Peyer's patch (tissue), 4 donors: ENCODE data around the gene COQ2. TPM values are rescaled to one million over a fixed set of nuclear protein-coding genes. Genes with fewer than 3 reads are reported as not detected.

ENCODE experiments used
- DNase-seq, 3 donors: peaks; one replicate each; pipeline ENCODE4 v3.0.0-alpha.2; 2017 to 2019
- H3K27ac ChIP-seq, 4 donors: fragments of 200-600 bp; sonication (generic); one replicate each; pipeline ENCODE4 v1.5.1; 2016 to 2019
- H3K27me3 ChIP-seq, 2 donors: fragments of 200-600 bp; sonication (generic); one replicate each; pipeline ENCODE4 v1.5.1; 2019
- H3K36me3 ChIP-seq, 3 donors: fragments of 200-600 bp; sonication (generic); one replicate each; pipeline ENCODE4 v1.5.1; 2016 to 2019
- H3K4me1 ChIP-seq, 4 donors: fragments of 200-600 bp; sonication (generic); one replicate each; pipeline ENCODE4 v1.5.1; 2016 to 2019
- H3K4me3 ChIP-seq, 4 donors: fragments of 200-600 bp; sonication (generic); 1 replicate in 3 of 4; 2 replicates in 1 of 4; pipeline ENCODE4 v1.5.1; 2016 to 2019; ENCODE audit warnings: mild to moderate bottlenecking in 1 of 4
- H3K9me3 ChIP-seq, 4 donors: fragments of 200-600 bp; sonication (generic); one replicate each; pipeline ENCODE4 v1.5.1; 2016 to 2019; ENCODE audit warnings: mild to moderate bottlenecking in 1 of 4
- POLR2A ChIP-seq, 2 donors: fragments of 450-650 bp; IDR thresholded peaks; one replicate each; pipeline ENCODE4 v1.5.1; 2017; ENCODE audit warnings: antibody characterized with exemption in 2 of 2, mild to moderate bottlenecking in 2 of 2, moderate library complexity in 2 of 2
- total RNA-seq, 4 donors: library from RNA; depleted of rRNA; stranded (reverse); fragments of >200 nt; gene quantifications; one replicate each; pipeline ENCODE4 v1.1.0, GENCODE V29; 2016
- TF ChIP-seq, protein P1 (sequence below), 6 experiments: fragments of 450-650 bp in 4 of 6; fragments of 200-600 bp in 2 of 6; sonication (generic) in 1 of 6; IDR thresholded peaks; one replicate each; pipeline ENCODE4 v1.5.1; 2017 to 2019; ENCODE audit warnings: antibody characterized with exemption in 6 of 6, mild to moderate bottlenecking in 3 of 6, moderate library complexity in 1 of 6

The COQ2 gene
- total RNA-seq, 4 donors from 2014 or later = 11.0 to 15.6 (median 12.9) TPM

DNA sequence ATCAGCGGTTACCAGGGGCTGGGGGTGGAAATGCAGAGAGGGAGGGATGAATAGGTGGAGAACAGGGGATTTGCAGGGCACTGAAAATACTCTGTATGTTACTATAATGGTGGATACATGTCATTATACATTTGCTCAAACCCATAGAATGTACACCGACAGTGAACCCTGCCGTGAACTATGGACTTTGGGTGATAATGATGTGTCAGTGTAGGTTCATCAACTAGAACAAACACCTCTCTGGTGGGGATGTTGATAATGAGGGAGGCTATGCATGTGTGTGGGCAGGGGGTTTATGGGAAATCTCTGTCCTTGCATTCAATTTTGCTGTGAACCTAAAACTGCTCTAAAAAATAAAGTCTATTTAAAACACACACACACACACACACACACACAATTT is 38.5 kb upstream of the COQ2 start:
- no peak overlapping the region for H3K27ac ChIP-seq
- no peaks in the 10 kb centered on the region for H3K4me1 ChIP-seq
- peak in 1 of 3 donors; percentile 63 for DNase-seq
- H3K9me3 ChIP-seq = no peaks in the 10 kb centered on the region
- no peaks in the 10 kb centered on the region for H3K36me3 ChIP-seq
- no peak for TF ChIP-seq POLR2A (IDR thresholded peaks at IDR 0.05)
- no peaks in the 10 kb centered on the region for H3K27me3 ChIP-seq
- no peak overlapping the region for H3K4me3 ChIP-seq

DNA sequence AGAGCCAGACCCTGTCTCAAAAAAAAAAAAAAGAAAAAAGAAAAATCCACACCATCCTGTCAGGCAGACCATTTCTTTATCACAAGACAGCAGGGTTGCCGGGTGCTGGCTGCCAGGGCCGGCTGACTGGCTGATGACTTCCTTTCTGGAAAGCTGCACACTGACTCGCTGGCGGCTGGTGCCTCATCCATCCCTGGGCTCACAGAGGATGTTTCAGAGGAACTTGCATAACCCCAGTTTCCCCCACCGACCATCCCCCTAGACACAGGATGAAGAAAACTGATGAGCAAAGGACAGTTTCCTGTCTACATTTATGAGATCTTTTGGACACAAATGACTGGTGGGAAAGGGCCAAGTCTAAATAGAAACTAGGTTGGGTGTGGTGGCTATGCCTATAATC is 36.0 kb upstream of the COQ2 start:
- H3K36me3 ChIP-seq = peaks cover 0 to 10% (median 0%) of the 10 kb centered on the region in 3 donors
- no peaks in the 10 kb centered on the region for H3K9me3 ChIP-seq
- H3K4me3 ChIP-seq = no peak overlapping the region
- DNase-seq = peak in 1 of 3 donors; percentile 56
- H3K27me3 ChIP-seq = no peaks in the 10 kb centered on the region
- H3K27ac ChIP-seq = no peak overlapping the region
- no peaks in the 10 kb centered on the region for H3K4me1 ChIP-seq
- TF ChIP-seq, protein P1, sequence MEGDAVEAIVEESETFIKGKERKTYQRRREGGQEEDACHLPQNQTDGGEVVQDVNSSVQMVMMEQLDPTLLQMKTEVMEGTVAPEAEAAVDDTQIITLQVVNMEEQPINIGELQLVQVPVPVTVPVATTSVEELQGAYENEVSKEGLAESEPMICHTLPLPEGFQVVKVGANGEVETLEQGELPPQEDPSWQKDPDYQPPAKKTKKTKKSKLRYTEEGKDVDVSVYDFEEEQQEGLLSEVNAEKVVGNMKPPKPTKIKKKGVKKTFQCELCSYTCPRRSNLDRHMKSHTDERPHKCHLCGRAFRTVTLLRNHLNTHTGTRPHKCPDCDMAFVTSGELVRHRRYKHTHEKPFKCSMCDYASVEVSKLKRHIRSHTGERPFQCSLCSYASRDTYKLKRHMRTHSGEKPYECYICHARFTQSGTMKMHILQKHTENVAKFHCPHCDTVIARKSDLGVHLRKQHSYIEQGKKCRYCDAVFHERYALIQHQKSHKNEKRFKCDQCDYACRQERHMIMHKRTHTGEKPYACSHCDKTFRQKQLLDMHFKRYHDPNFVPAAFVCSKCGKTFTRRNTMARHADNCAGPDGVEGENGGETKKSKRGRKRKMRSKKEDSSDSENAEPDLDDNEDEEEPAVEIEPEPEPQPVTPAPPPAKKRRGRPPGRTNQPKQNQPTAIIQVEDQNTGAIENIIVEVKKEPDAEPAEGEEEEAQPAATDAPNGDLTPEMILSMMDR (IDR thresholded peaks at IDR 0.05) = no peak
- no peak for TF ChIP-seq POLR2A (IDR thresholded peaks at IDR 0.05)

DNA sequence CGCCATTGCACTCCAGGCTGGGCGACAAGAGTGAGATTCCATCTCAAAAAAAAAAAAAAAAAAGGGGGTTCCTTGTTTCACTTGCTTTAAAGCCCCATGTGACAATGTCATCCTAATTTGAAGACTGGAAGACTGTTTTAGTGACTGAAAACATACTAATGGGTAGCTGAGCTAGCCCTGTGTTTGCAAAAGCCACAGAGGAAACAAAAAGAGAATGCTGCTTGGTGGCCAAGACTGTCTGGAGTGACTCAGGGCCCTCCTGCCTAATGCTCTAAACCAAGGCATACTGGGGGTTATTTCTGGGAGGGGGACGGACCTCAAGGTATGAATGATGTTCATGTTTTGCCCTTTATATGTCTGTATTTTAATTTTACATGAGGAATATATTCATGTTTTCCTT is 34.1 kb upstream of the COQ2 start:
- no peak overlapping the region for H3K27ac ChIP-seq
- no peak for TF ChIP-seq POLR2A (IDR thresholded peaks at IDR 0.05)
- TF ChIP-seq, protein P1 (IDR thresholded peaks at IDR 0.05) = no peak
- no peaks in the 10 kb centered on the region for H3K4me1 ChIP-seq
- peaks cover 0 to 10% (median 0%) of the 10 kb centered on the region in 3 donors for H3K36me3 ChIP-seq
- no peak overlapping the region for H3K4me3 ChIP-seq
- no peaks in the 10 kb centered on the region for H3K9me3 ChIP-seq
- H3K27me3 ChIP-seq = no peaks in the 10 kb centered on the region
- DNase-seq = no peak

DNA sequence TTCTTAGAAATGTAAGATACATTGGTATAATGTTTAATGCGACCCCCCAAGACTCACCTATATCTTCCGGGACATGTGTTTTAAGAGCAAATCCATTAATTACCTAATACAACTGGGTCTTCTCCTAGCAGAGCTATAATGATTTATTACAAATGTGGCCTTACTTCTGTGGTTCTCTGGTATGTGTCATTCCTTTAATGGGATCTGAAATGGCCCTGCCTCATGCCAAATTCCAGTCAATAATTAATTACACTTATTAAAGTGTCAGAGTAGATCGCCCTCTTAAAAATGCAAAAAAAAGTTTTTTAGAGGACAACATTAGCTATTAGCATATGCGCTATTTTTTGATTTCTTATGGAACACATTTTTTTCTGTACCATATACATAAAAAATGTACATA is 33.1 kb upstream of the COQ2 start:
- Histone ChIP-seq H3K27ac (no peak overlapping the region), H3K4me3 (no peak overlapping the region), H3K4me1 (no peaks in the 10 kb centered on the region), H3K9me3 (no peaks in the 10 kb centered on the region), H3K36me3 (peaks cover 0 to 10% (median 0%) of the 10 kb centered on the region in 3 donors), H3K27me3 (no peaks in the 10 kb centered on the region)
- no peak for DNase-seq
- TF ChIP-seq POLR2A (IDR thresholded peaks at IDR 0.05) = no peak
- TF ChIP-seq, protein P1 (IDR thresholded peaks at IDR 0.05) = no peak

DNA sequence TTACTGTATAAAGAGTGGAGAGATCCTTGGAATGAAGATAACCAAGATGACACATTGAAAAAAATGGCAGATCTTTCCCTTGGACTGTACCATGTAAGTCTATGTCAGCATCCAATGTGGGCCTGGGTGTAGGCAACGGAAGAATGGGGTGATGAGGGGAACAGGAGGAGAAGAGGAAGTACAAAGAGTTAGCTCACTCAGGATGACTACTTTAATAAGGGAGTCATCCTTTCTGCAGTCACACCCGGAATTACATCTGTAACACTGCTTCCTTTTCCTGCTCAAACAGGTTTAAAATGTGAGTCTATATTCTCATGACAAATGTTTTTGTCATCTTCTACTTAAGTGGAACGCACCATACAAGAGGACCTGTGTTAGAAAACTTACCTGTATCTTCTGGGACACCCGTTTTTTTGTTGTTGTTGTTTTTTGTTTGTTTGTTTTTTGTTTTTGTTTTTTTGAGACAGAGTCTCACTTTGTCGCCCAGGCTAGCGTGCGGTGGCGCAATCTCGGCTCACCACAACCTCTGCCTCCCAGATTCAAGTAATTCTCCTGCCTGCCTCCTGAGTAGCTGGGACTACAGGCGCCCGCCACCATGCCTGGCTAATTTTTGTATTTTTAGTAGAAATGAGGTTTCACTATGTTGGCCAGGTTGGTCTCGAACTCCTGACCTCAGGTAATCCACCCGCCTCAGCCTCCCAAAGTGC is 32.0 kb upstream of the COQ2 start:
- Histone ChIP-seq H3K9me3 (no peaks in the 10 kb centered on the region), H3K27ac (no peak overlapping the region), H3K36me3 (peaks cover 0 to 10% (median 0%) of the 10 kb centered on the region in 3 donors), H3K4me1 (no peaks in the 10 kb centered on the region), H3K27me3 (no peaks in the 10 kb centered on the region), H3K4me3 (no peak overlapping the region)
- TF ChIP-seq POLR2A (IDR thresholded peaks at IDR 0.05) = no peak
- TF ChIP-seq, protein P1 (IDR thresholded peaks at IDR 0.05) = no peak
- DNase-seq = no peak

DNA sequence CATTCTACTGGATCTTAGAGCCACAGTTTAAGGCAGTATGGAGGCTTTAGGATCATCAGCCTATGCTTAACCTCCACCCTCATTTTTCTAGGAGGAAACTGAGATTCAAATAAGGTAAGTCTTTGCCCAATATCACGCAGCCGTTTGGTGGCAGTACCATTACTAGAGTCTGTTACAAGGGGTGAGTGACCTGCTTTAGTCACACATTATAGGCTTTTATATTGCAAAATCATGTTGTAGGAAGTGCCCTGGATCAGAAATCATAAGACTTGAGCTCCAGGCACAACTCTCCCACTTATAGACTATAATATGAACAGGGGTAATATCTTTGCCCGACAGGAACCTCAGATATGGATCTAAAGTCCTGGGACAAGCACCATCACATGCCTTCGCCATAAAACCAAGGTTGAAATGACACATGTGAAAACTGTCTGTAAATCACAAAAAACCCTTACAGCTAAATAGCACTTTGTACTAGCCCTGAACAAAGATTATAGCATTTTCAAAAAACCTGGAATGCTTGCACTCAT is 30.8 kb upstream of the COQ2 start:
- H3K9me3 ChIP-seq = no peaks in the 10 kb centered on the region
- no peak overlapping the region for H3K27ac ChIP-seq
- H3K4me3 ChIP-seq = no peak overlapping the region
- peaks cover 0 to 10% (median 0%) of the 10 kb centered on the region in 3 donors for H3K36me3 ChIP-seq
- H3K4me1 ChIP-seq = no peaks in the 10 kb centered on the region
- DNase-seq = no peak
- TF ChIP-seq, protein P1 (IDR thresholded peaks at IDR 0.05) = no peak
- TF ChIP-seq POLR2A (IDR thresholded peaks at IDR 0.05) = no peak
- H3K27me3 ChIP-seq = no peaks in the 10 kb centered on the region
